ENCODE data around the gene GUCY1A2. TPM values are rescaled to one million over a fixed set of nuclear protein-coding genes. Genes with fewer than 3 reads are reported as not detected.

The GUCY1A2 gene
- total RNA-seq, 4 donors from 2014 or later = 2.9 to 8.6 (median 6.4) TPM

DNA sequence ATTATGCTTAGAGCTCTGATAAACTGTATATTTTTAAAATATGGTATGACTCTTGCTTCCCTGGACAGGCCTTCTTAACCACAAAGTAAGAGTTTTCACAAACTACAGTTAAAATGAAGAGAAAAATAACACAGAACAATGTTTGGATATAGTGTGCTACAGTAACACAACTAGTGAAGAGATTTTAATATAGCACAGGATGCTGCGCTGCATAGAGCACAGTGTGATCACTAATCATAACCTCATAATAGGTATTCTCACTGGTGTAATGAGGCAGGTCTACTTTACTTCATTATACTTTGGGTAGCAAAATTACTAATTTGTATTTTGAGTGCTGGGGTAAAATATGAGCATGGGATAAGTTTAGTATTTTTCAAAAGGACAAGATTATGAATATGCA, 256.5 kb downstream of the GUCY1A2 start:
- no peak for ATAC-seq
- H3K36me3 ChIP-seq = no peaks in the 10 kb centered on the region
- DNase-seq = no peak
- in situ Hi-C loops (cut with MboI; ENCODE audit: low sequenced_read_pairs in 4 of 4) = no loop called here
- intact Hi-C loops (cut with DNase I; ENCODE audit: low total_unique reads) = no loop called here
- no peak for TF ChIP-seq POLR2A (IDR thresholded peaks at IDR 0.05)
- TF ChIP-seq, protein P1, sequence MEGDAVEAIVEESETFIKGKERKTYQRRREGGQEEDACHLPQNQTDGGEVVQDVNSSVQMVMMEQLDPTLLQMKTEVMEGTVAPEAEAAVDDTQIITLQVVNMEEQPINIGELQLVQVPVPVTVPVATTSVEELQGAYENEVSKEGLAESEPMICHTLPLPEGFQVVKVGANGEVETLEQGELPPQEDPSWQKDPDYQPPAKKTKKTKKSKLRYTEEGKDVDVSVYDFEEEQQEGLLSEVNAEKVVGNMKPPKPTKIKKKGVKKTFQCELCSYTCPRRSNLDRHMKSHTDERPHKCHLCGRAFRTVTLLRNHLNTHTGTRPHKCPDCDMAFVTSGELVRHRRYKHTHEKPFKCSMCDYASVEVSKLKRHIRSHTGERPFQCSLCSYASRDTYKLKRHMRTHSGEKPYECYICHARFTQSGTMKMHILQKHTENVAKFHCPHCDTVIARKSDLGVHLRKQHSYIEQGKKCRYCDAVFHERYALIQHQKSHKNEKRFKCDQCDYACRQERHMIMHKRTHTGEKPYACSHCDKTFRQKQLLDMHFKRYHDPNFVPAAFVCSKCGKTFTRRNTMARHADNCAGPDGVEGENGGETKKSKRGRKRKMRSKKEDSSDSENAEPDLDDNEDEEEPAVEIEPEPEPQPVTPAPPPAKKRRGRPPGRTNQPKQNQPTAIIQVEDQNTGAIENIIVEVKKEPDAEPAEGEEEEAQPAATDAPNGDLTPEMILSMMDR (IDR thresholded peaks at IDR 0.05 in 4 of 5, conservative IDR thresholded peaks at IDR 0.05 in 1 of 5) = no peak
- no peaks in the 10 kb centered on the region for H3K9me3 ChIP-seq
- H3K27me3 ChIP-seq = no peaks in the 10 kb centered on the region
- no peaks in the 10 kb centered on the region for H3K4me1 ChIP-seq
- no peak overlapping the region for H3K27ac ChIP-seq
- H3K4me3 ChIP-seq = no peak overlapping the region

DNA sequence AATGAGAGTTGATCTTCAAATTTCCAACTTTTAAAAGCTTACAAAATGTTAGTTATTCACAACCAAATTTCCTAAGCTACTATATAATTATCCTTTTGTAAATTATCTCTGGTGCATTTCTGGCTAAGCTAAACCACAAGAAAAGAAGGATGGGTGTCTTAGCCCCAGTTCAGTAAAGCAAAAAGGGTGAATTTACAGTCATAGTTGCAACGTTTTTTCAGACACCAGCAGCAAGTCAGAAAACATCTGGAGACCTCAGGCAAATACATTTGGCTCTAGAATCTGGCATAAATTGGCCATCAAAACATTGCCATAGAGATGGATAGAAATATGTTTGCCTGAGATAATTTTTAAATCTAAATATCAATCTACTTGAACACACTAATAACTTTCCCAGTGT, 257.0 kb downstream of the GUCY1A2 start:
- no peak for TF ChIP-seq POLR2A (IDR thresholded peaks at IDR 0.05)
- TF ChIP-seq, protein P1 (IDR thresholded peaks at IDR 0.05 in 4 of 5, conservative IDR thresholded peaks at IDR 0.05 in 1 of 5) = no peak
- Histone ChIP-seq H3K36me3 (no peaks in the 10 kb centered on the region), H3K9me3 (no peaks in the 10 kb centered on the region), H3K4me1 (no peaks in the 10 kb centered on the region), H3K4me3 (no peak overlapping the region), H3K27me3 (no peaks in the 10 kb centered on the region), H3K27ac (no peak overlapping the region)
- intact Hi-C loops (cut with DNase I; ENCODE audit: low total_unique reads) (no loop called here), in situ Hi-C loops (cut with MboI; ENCODE audit: low sequenced_read_pairs in 4 of 4) (no loop called here)
- ATAC-seq (no peak), DNase-seq (no peak)

DNA sequence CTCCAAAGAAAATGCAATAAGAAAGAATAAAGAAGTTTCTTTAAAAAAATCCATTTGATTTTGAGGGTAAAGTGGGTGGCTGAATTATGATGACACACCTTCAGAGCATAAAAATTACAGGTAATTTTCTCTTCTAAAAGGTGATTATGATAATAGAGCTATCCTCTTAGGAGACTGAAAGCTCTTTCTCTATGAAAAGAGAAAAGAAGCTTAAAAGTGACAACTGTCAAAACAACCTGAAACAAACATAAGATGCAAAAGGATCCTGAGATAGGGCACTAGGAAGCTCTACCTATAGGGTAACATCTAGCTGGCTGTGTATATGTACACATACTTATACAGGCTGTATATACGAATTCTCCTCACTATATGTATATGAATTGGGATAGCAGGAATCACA, 270.2 kb downstream of the GUCY1A2 start:
- Histone ChIP-seq H3K27ac (no peak overlapping the region), H3K36me3 (no peaks in the 10 kb centered on the region), H3K4me3 (no peak overlapping the region), H3K27me3 (no peaks in the 10 kb centered on the region), H3K4me1 (no peaks in the 10 kb centered on the region), H3K9me3 (no peaks in the 10 kb centered on the region)
- intact Hi-C loops (cut with DNase I; ENCODE audit: low total_unique reads) = no loop called here
- no peak for DNase-seq
- in situ Hi-C loops (cut with MboI; ENCODE audit: low sequenced_read_pairs in 4 of 4) = no loop called here
- no peak for TF ChIP-seq POLR2A (IDR thresholded peaks at IDR 0.05)
- TF ChIP-seq, protein P1 (IDR thresholded peaks at IDR 0.05 in 4 of 5, conservative IDR thresholded peaks at IDR 0.05 in 1 of 5) = no peak
- no peak for ATAC-seq

DNA sequence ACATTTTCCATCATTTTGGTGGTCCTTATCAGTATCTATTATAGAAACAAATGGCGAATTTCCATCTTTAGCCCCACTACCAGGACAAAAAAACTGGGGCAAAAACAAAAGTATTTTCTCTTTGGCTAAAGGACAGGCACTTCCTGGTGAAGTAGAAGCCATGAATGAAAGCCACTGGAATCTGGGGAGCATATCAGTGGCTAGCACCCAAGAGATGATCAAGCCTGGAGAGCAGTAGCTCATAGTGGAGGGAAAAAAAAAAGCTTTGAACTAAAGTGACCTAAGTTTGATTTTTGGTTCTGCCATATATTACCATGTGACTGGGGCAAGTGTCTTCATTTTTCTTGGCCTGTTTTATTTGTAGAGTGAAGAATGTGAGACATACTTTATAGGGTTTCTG, 272.3 kb downstream of the GUCY1A2 start:
- ATAC-seq = no peak

DNA sequence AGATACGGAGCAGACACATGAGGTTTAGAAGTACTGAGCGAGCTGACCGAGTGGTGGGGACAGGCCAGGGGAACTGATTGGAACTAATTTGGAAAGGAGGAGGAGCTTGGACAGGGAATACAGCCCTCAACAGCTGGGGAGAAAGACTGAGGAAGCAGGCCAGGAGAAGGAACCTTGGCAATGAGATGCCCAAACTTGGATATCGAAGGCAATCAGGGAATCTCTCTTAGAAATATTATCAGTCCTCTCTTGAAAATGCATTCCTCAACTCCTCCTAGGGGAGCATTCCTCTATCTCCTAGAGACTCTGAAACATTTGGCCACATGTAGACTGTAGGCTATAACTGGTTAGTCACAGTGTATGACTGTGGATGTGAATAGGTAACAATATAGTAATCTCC, 284.6 kb downstream of the GUCY1A2 start:
- Histone ChIP-seq H3K36me3 (no peaks in the 10 kb centered on the region), H3K4me1 (no peaks in the 10 kb centered on the region), H3K27ac (no peak overlapping the region), H3K9me3 (no peaks in the 10 kb centered on the region), H3K27me3 (no peaks in the 10 kb centered on the region), H3K4me3 (no peak overlapping the region)
- TF ChIP-seq, protein P1 (IDR thresholded peaks at IDR 0.05 in 4 of 5, conservative IDR thresholded peaks at IDR 0.05 in 1 of 5) = no peak
- TF ChIP-seq POLR2A (IDR thresholded peaks at IDR 0.05) = no peak
- in situ Hi-C loops (cut with MboI; ENCODE audit: low sequenced_read_pairs in 4 of 4) (no loop called here), intact Hi-C loops (cut with DNase I; ENCODE audit: low total_unique reads) (no loop called here)
- ATAC-seq = no peak
- DNase-seq = no peak

More for the DNA sequence above, 272.3 kb downstream of the GUCY1A2 start:
- intact Hi-C loops (cut with DNase I; ENCODE audit: low total_unique reads) = no loop called here
- in situ Hi-C loops (cut with MboI; ENCODE audit: low sequenced_read_pairs in 4 of 4) = no loop called here
- Histone ChIP-seq H3K36me3 (no peaks in the 10 kb centered on the region), H3K4me3 (no peak overlapping the region), H3K27ac (no peak overlapping the region), H3K27me3 (no peaks in the 10 kb centered on the region), H3K9me3 (no peaks in the 10 kb centered on the region), H3K4me1 (no peaks in the 10 kb centered on the region)
- TF ChIP-seq, protein P1 (IDR thresholded peaks at IDR 0.05 in 4 of 5, conservative IDR thresholded peaks at IDR 0.05 in 1 of 5) = no peak
- no peak for TF ChIP-seq POLR2A (IDR thresholded peaks at IDR 0.05)
- no peak for DNase-seq
